ENCODE measurements around the gene LCLAT1. TPM values are rescaled to one million over a fixed set of nuclear protein-coding genes. Genes with fewer than 3 reads are reported as not detected.

Gene LCLAT1
- total RNA-seq, 1 donor from 2014 or later: 46.2 TPM

DNA sequence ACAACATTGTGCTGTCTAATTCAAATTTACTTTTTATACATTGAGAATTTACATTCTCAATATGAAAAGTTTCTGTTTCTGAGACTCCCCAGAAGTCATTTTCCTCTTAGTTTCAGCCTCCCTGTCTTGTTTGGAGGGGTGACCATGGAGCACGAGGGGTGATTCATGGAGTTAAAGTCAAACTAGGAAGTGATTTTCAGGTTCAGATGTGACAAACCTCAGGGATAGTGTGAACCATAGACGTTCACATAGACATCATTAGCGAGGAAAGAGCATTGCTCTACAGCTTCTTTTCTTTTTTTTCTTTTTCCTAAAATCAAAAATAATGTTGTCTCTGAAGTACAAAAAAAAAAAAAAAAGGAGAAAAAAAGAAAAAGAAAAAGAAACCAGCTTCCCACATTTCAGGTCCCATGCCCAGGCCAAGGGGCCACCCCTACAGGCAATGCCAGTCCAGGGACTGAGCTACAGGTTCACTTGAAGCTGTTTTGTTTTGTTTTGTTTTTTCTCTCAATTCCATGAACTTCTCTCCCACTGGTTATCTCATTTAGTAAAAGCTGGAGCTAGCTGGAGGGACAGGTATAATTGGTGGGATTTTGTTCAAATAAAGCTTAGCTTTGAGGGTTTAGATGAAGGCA lies 18.1 kb upstream of the LCLAT1 start:
- no peak for DNase-seq (ENCODE audit: low spot score)
- peak overlapping the region; percentile 74 for H3K27ac Mint-ChIP-seq
- no peak overlapping the region for H3K4me3 Mint-ChIP-seq
- intact Hi-C loops (cut with micrococcal nuclease): loop anchor here (1.0 to 10.0 kb wide), 2 partner anchors 18 to 276 kb away; partner anchors contain the start of gene LCLAT1
- H3K27me3 Mint-ChIP-seq (ENCODE audit: insufficient read depth): peaks cover 3% of the 10 kb centered on the region
- H3K9me3 Mint-ChIP-seq: peaks cover 6% of the 10 kb centered on the region
- peaks cover 8% of the 10 kb centered on the region for H3K36me3 Mint-ChIP-seq (ENCODE audit: low read depth)
- H3K4me1 Mint-ChIP-seq (ENCODE audit: low read depth): peaks cover 27% of the 10 kb centered on the region

DNA sequence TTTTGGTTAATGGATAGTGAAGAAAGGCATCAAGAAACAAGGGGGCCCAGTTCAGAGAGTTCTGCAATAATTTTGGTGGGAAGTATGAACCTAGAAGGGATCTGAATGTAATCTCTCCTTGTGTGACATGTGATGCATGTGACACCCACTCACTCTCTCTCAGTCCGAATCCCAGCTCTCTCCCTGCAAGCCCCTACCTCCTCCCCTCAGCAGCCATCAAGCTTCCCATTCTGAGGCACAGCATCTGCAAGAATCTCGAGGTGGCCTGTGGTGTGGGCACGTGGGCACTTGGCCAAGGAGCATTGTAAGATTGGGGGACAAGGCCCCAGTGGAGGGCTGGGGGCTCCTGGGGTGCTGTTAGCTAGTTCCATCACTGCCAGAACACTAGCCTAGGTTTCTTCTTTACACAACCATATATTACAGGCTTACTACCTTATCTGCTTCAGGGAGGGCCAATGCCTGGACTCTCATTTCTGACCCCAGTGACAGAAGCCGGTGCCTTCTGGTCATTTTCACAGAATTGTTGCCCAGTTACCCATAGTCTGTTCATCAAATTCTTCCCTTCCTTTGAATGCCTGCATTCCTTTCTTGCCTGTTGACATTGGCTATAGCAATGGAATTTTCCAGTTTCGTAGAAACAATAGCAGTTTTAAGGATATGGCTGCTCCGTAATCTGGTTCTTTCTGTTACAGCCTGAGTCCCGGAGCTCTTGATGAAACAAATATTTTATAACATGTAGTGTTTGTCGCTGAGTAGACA lies 13.3 kb upstream of the LCLAT1 start:
- Mint-ChIP-seq H3K4me3 (no peak overlapping the region), H3K9me3 (no peaks in the 10 kb centered on the region), H3K4me1 (ENCODE audit: low read depth) (peaks cover 18% of the 10 kb centered on the region), H3K27me3 (ENCODE audit: insufficient read depth) (peaks cover 3% of the 10 kb centered on the region), H3K36me3 (ENCODE audit: low read depth) (no peaks in the 10 kb centered on the region), H3K27ac (no peak overlapping the region)
- intact Hi-C loops (cut with micrococcal nuclease): no loop called here
- DNase-seq (ENCODE audit: low spot score): no peak

DNA sequence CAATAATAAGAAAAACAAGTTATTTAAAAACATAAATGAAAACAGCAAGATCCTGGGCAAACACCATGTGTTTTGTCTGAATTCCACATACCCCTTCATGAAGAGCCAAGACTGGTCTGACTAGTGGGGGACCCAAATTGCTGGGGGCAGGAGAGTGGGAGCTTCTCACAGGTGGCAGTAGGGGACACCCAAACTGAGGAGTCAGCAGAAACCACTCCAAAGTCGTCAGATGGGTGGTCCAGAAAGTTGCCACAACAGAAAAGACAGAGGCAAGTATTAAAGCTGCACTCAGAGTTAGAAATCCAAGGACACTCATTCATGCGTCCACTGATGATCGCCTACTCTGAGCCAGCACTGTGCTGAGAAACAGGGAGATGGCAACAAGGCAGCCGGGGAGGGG lies 12.3 kb upstream of the LCLAT1 start:
- peaks cover 3% of the 10 kb centered on the region for H3K27me3 Mint-ChIP-seq (ENCODE audit: insufficient read depth)

DNA sequence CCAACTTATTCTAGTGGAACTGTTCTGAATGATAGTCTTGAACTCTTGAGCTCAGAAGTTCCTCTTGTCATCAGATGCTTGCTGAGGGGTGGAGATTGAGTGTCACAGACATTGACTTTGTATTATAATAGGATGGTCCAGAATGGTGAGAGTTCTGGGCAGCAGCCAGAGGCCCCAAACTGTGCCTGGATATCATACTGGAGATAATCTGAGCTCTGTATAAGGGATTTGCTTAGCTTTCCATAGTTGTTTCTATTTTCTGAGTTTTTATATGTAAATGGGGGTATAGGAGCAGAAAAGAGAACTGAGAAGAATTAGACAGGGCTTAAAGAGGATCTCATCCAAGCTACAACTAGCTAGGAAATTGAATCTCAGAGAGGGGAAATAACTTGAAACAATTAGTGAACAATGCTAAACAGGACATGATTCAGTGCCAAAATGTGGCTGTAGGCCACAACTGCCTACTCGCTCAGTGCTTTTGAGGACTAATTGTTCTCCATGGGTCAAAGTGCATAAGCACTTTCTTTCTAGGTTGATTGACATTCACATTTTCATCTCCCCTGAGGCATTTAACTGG lies 10.1 kb upstream of the LCLAT1 start:
- no peak for DNase-seq (ENCODE audit: low spot score)
- Mint-ChIP-seq H3K27ac (peak overlapping the region; percentile 19), H3K9me3 (no peaks in the 10 kb centered on the region), H3K36me3 (ENCODE audit: low read depth) (no peaks in the 10 kb centered on the region), H3K4me1 (ENCODE audit: low read depth) (peaks cover 20% of the 10 kb centered on the region), H3K4me3 (no peak overlapping the region), H3K27me3 (ENCODE audit: insufficient read depth) (peaks cover 2% of the 10 kb centered on the region)
- intact Hi-C loops (cut with micrococcal nuclease): loop anchor here (1.0 kb wide), 1 partner anchor 15 kb away; no protein-coding TSS in a partner anchor

More for the DNA sequence above, 12.3 kb upstream of the LCLAT1 start:
- no peaks in the 10 kb centered on the region for H3K9me3 Mint-ChIP-seq
- intact Hi-C loops (cut with micrococcal nuclease): no loop called here
- H3K4me1 Mint-ChIP-seq (ENCODE audit: low read depth): peaks cover 14% of the 10 kb centered on the region
- no peaks in the 10 kb centered on the region for H3K36me3 Mint-ChIP-seq (ENCODE audit: low read depth)
- no peak overlapping the region for H3K4me3 Mint-ChIP-seq
- DNase-seq (ENCODE audit: low spot score): no peak
- H3K27ac Mint-ChIP-seq: no peak overlapping the region

DNA sequence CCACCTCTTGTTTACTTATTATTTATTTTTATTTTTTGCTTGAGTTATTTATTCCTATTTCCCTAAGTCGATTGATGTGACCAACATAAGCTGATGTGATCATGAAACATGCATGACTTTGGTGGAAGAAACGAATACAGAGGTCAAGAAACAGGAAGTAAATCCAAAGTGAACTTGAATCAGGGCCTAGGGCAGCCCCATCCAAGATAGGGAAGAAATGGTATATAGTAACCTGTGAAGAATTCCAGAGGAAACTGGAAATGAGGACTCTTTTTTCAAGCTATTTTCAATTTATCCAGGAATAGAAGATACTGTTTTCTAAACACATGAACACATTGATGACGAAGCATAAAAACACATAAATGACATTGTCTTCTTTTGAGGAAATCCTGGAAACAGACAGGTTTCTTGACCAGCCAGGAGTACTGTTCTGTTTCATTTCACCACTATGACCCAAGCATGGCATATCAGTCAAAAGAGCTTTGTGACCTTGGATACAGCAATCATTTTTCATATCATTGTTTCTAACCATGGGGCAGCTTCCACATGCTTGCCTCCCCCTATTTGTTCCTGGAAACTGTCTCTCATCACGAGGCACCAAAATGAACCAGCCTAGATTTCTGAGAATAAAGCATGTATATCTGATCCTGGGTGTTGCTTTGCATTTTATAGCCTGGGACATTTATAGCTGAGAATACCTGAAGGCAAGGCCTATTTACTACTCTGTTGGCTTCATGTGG lies 9.1 kb upstream of the LCLAT1 start:
- intact Hi-C loops (cut with micrococcal nuclease): loop anchor here (1.0 kb wide), 1 partner anchor 16 kb away; no protein-coding TSS in a partner anchor
- Mint-ChIP-seq H3K4me1 (ENCODE audit: low read depth) (peaks cover 20% of the 10 kb centered on the region), H3K36me3 (ENCODE audit: low read depth) (no peaks in the 10 kb centered on the region), H3K27ac (no peak overlapping the region), H3K9me3 (no peaks in the 10 kb centered on the region), H3K27me3 (ENCODE audit: insufficient read depth) (peaks cover 2% of the 10 kb centered on the region), H3K4me3 (no peak overlapping the region)
- DNase-seq (ENCODE audit: low spot score): no peak

DNA sequence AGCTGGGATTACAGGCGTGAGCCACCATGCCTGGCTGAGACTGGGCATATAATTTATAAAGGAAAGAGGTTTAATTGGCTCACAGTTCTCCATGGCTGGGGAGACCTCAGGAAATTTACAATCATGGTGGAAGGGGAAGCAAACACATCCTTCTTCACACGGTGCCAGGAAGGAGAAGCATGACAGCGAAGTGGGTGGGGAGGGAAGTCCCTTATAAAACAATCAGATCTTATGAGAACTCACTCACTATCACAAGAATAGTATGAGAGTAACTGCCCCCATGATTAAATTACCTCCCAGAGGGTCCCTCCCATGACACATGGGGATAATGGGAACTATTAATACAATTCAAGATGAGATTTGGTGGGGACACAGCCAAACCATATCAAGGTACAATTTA lies 7.8 kb upstream of the LCLAT1 start:
- intact Hi-C loops (cut with micrococcal nuclease): no loop called here
- Mint-ChIP-seq H3K27ac (no peak overlapping the region), H3K27me3 (ENCODE audit: insufficient read depth) (no peaks in the 10 kb centered on the region), H3K4me3 (no peak overlapping the region), H3K9me3 (no peaks in the 10 kb centered on the region), H3K4me1 (ENCODE audit: low read depth) (peaks cover 20% of the 10 kb centered on the region), H3K36me3 (ENCODE audit: low read depth) (no peaks in the 10 kb centered on the region)
- DNase-seq (ENCODE audit: low spot score): no peak

DNA sequence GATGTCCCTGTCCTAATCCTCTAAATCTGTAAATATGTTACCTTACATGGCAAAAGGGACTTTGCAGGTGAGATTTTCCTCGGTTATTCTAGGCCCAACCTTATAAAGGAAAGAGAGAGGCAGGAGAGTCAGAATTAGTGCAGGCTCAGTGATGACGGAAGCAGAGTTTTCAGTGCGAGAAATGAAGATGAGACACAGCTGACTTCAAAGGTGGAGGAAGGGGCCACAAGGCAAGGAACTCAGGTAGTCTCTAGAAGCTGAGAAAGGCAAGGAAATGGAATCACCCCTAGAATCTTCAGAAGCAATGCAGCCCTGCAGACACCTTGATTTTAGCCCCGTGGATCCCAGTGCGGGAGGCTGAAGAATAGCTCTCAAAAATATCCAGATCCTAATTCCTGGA lies 7.2 kb upstream of the LCLAT1 start:
- intact Hi-C loops (cut with micrococcal nuclease): no loop called here
- H3K27ac Mint-ChIP-seq: peak overlapping the region; percentile 35
- DNase-seq (ENCODE audit: low spot score): no peak
- peaks cover 20% of the 10 kb centered on the region for H3K4me1 Mint-ChIP-seq (ENCODE audit: low read depth)
- H3K36me3 Mint-ChIP-seq (ENCODE audit: low read depth): no peaks in the 10 kb centered on the region
- H3K4me3 Mint-ChIP-seq: no peak overlapping the region
- H3K9me3 Mint-ChIP-seq: no peaks in the 10 kb centered on the region
- H3K27me3 Mint-ChIP-seq (ENCODE audit: insufficient read depth): no peaks in the 10 kb centered on the region

DNA sequence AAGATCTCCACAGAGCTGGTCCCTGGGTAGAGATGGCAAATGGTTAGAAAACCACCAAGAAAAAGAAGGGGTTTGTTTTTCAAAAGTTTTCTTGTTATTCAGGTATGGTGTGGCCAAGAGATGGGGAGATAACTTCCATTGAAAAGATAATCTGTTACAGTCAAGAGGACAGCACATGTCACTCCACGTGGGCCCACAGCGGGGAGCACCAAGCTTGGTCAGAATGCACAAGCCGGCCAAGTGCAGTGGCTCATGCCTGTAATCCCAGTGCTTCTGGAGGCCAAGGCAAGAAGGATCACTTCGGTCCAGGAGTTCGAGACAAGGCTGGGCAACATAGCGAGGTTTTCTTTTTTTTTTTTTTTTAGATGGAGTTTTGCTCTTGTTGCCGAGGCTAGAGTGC lies 6.0 kb upstream of the LCLAT1 start:
- H3K27ac Mint-ChIP-seq: no peak overlapping the region
- peaks cover 22% of the 10 kb centered on the region for H3K4me1 Mint-ChIP-seq (ENCODE audit: low read depth)

DNA sequence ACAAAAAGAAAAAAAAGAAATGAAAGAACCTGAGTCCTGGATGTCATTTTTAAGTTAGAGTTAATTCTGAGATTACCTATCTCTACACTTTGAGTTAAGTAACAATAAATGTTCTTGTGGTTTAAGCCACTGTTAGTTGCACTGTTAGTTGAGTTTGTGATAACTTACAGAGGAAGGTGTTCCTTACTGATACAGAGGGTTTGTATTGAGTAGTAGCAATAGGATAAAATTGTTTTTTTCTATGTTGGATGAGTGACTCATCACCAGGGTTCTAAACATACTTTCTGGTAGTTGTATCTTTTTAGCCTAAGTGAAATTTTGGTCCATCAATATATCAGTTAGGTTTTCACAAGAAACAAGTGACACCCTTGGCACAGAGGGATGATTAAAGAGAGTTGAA lies 4.0 kb upstream of the LCLAT1 start:
- Mint-ChIP-seq H3K4me3 (no peak overlapping the region), H3K9me3 (no peaks in the 10 kb centered on the region), H3K36me3 (ENCODE audit: low read depth) (no peaks in the 10 kb centered on the region), H3K27me3 (ENCODE audit: insufficient read depth) (no peaks in the 10 kb centered on the region), H3K27ac (no peak overlapping the region), H3K4me1 (ENCODE audit: low read depth) (peaks cover 26% of the 10 kb centered on the region)
- intact Hi-C loops (cut with micrococcal nuclease): no loop called here
- no peak for DNase-seq (ENCODE audit: low spot score)

More for the DNA sequence above, 6.0 kb upstream of the LCLAT1 start:
- intact Hi-C loops (cut with micrococcal nuclease): no loop called here
- no peak overlapping the region for H3K4me3 Mint-ChIP-seq
- no peak for DNase-seq (ENCODE audit: low spot score)
- no peaks in the 10 kb centered on the region for H3K36me3 Mint-ChIP-seq (ENCODE audit: low read depth)
- no peaks in the 10 kb centered on the region for H3K27me3 Mint-ChIP-seq (ENCODE audit: insufficient read depth)
- H3K9me3 Mint-ChIP-seq: no peaks in the 10 kb centered on the region

DNA sequence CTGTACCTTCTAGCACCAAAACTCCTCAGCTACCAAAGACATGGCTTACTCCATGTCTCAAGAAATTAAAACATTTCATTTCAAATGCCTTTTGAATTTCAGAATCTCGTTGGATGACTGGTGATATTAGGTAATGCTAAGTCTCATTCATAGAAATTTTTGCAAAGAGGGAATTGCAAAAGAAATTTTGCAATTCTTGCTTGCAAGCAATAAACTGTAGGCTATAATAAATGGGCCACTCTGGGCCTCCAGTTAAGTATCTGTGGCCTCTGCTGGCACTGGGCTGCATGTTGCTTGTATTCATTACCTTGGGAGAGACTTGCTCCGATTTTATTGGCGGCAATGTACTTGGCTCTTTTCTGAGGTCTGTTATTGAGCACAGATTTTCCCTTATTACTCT lies 2.8 kb upstream of the LCLAT1 start:
- DNase-seq (ENCODE audit: low spot score): no peak
- Mint-ChIP-seq H3K4me1 (ENCODE audit: low read depth) (peaks cover 35% of the 10 kb centered on the region), H3K4me3 (no peak overlapping the region), H3K9me3 (no peaks in the 10 kb centered on the region), H3K36me3 (ENCODE audit: low read depth) (peaks cover 4% of the 10 kb centered on the region), H3K27me3 (ENCODE audit: insufficient read depth) (no peaks in the 10 kb centered on the region), H3K27ac (no peak overlapping the region)
- intact Hi-C loops (cut with micrococcal nuclease): no loop called here

DNA sequence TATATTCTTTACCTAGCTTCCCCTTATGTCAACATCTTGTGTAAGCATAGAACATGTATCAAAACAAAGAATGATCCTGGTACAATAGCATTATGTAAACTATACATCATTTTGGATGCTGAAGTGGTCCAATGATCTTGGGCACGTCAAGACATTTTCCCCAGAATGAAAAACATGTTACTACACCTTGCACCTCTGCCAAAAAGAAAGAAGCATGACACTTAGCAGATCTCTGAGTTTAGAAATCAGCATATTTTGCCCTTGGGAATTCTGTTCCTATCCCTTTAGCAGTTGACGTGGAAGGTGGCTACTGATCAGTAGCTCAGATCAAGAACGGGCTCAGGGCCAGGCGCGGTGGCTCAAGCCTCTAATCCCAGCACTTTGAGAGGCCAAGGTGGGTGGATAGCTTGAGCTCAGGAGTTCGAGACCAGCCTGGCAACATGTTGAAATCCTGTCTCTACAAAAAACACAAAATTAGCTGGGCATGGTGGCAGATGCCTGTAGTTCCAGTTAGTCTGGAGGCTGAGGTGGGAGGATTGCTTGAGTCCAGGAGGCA lies 1.7 kb upstream of the LCLAT1 start:
- no peak overlapping the region for H3K27ac Mint-ChIP-seq
- no peak for DNase-seq (ENCODE audit: low spot score)
- H3K36me3 Mint-ChIP-seq (ENCODE audit: low read depth): peaks cover 8% of the 10 kb centered on the region
- no peaks in the 10 kb centered on the region for H3K27me3 Mint-ChIP-seq (ENCODE audit: insufficient read depth)
- H3K9me3 Mint-ChIP-seq: no peaks in the 10 kb centered on the region
- intact Hi-C loops (cut with micrococcal nuclease): loop anchor here (5.0 kb wide), 1 partner anchor 33 kb away; no protein-coding TSS in a partner anchor
- H3K4me1 Mint-ChIP-seq (ENCODE audit: low read depth): peaks cover 32% of the 10 kb centered on the region
- H3K4me3 Mint-ChIP-seq: no peak overlapping the region

DNA sequence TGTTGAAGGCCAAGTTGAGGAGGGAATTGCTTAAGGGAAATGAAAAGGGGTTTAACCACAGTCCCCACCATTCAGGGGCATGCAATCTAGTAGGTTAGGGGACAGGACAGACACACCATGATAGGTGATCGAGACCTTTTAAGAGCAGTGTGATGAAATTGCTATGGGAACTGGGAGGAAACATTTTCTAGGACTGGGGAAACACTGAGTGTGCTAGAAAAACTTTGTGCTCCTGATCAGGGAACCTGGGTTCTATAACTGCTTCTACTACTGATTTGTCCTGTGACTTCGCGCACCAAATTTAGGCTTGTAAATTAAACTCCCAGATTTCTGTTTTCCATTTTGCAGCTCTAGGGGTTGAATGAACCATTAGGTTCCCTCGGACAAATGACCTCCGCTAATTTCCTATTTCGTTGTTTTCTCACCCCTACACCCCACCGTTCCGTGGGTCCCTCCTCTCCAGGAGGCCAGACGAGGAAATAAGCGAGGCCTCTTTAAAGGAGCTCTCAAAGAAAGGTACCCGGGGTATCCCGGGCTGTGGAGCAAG lies 371 bp upstream of the LCLAT1 start:
- Mint-ChIP-seq H3K4me1 (ENCODE audit: low read depth) (peaks cover 42% of the 10 kb centered on the region), H3K9me3 (no peaks in the 10 kb centered on the region), H3K4me3 (peak overlapping the region; percentile 96), H3K27me3 (ENCODE audit: insufficient read depth) (no peaks in the 10 kb centered on the region), H3K36me3 (ENCODE audit: low read depth) (peaks cover 14% of the 10 kb centered on the region), H3K27ac (peak overlapping the region; percentile 98)
- intact Hi-C loops (cut with micrococcal nuclease): loop anchor here (1.0 to 5.0 kb wide), 10 partner anchors 18 to 300 kb away; partner anchors contain the start of gene YPEL5
- DNase-seq (ENCODE audit: low spot score): no peak

Measured in activated T-helper 1 cell treated with anti-CD3 and anti-CD28 coated beads, Interleukin-12 subunit alpha, Interleukin-12 subunit beta, Interleukin-2, Interleukin-4 antibody, amounts not matched to agents 30 ng/mL and 10 ng/mL and 1 ng/mL, durations not matched to agents 14 hours and 24 hours and 36 hours (primary cell).